Endothelial cell of umbilical vein (primary cell): Measurements from ENCODE around the gene LRRC7. TPM values are rescaled to one million over a fixed set of nuclear protein-coding genes. Genes with fewer than 3 reads are reported as not detected.

Experiments used
- BruUV-seq: library from RNA; stranded (reverse); fragments of 400-500 nt; replicated peaks from 2 replicates; lab custom pipeline; 2021; lab: Mats Ljungman, UMichigan
- CTCF ChIA-PET: fragments of 300-600, 350-600 bp; sonication (Branson Sonifier 250); formaldehyde crosslinking; loops from one replicate; lab custom pipeline; 2021; ENCODE audit warnings: antibody characterized with exemption, inconsistent platforms; lab: Charles Lee
- POLR2A ChIA-PET: fragments of 300-600, 350-600 bp; sonication (Branson Sonifier 250); formaldehyde crosslinking; loops from one replicate; lab custom pipeline; 2021; ENCODE audit warnings: antibody characterized with exemption, inconsistent platforms; lab: Charles Lee
- DNase-seq: peaks from one replicate; pipeline ENCODE4 v3.0.0-alpha.2; 2011; ENCODE audit warnings: low read depth, low spot score
- FAIRE-seq: peaks from 2 replicates; lab custom pipeline; 2011; peaks lifted over from hg19 to GRCh38; lab: Jason Lieb, UNC
- H2AFZ ChIP-seq: 2 replicates; pipeline ENCODE4 v1.6.0; 2012; ENCODE audit warnings: low read depth, low read length, control low read depth, inconsistent platforms
- H3K27ac ChIP-seq: 2 replicates; pipeline ENCODE4 v1.5.1; 2011; ENCODE audit warnings: low read depth, mild to moderate bottlenecking, control low read depth, low read length, moderate library complexity; ENCODE audit not compliant: insufficient read depth
- H3K27me3 ChIP-seq, 2 experiments: 2 replicates each; pipeline versions ENCODE4 v1.6.0 to v1.6.1; 2011; ENCODE audit warnings: low read length in 2 of 2, mixed read lengths in 1 of 2; ENCODE audit not compliant: control insufficient read depth in 2 of 2, insufficient read depth in 2 of 2
- H3K36me3 ChIP-seq, 2 experiments: 2 replicates in 1 of 2; 3 replicates in 1 of 2; pipeline ENCODE4 v1.5.1; 2011; ENCODE audit warnings: low read length in 2 of 2, mild to moderate bottlenecking in 1 of 2, moderate library complexity in 1 of 2; ENCODE audit not compliant: control insufficient read depth in 2 of 2, insufficient read depth in 2 of 2; ENCODE audit errors: extremely low read depth in 1 of 2
- H3K4me1 ChIP-seq: 3 replicates; pipeline ENCODE4 v1.5.1; 2011; ENCODE audit warnings: mild to moderate bottlenecking, low read length; ENCODE audit not compliant: control insufficient read depth, insufficient read depth; ENCODE audit errors: extremely low read depth
- H3K4me2 ChIP-seq: 2 replicates; pipeline ENCODE4 v1.6.1; 2011; ENCODE audit warnings: low read length, control low read depth, mixed read lengths; ENCODE audit not compliant: insufficient read depth
- H3K4me3 ChIP-seq, 3 experiments: fragments of 200-600 bp in 1 of 3; sonication (generic), shearing (Covaris generic) in 1 of 3; replicated peaks in 1 of 3; 2 replicates each; pipeline ENCODE4 v1.5.1; 2011 to 2016; ENCODE audit warnings: control low read depth in 3 of 3, low read length in 3 of 3, mild to moderate bottlenecking in 2 of 3, inconsistent platforms in 1 of 3, low read depth in 1 of 3, moderate library complexity in 1 of 3; ENCODE audit not compliant: insufficient read depth in 1 of 3
- H3K79me2 ChIP-seq: 2 replicates; pipeline ENCODE4 v1.6.0; 2012; ENCODE audit warnings: low read length, inconsistent platforms; ENCODE audit not compliant: control insufficient read depth, insufficient read depth
- H3K9ac ChIP-seq: replicated peaks from 2 replicates; pipeline ENCODE3; 2011; ENCODE audit warnings: low read length, control low read depth; ENCODE audit not compliant: insufficient read depth; ENCODE audit errors: extremely low read depth
- H3K9me1 ChIP-seq: replicated peaks from 3 replicates; pipeline ENCODE4 v1.6.0; 2011; ENCODE audit warnings: mild to moderate bottlenecking, low read length; ENCODE audit not compliant: control insufficient read depth, insufficient read depth; ENCODE audit errors: extremely low read depth
- H3K9me3 ChIP-seq: replicated peaks from 2 replicates; pipeline ENCODE4 v1.5.1; 2012; ENCODE audit warnings: low read length, inconsistent platforms; ENCODE audit not compliant: control insufficient read depth, insufficient read depth
- H4K20me1 ChIP-seq: replicated peaks from 2 replicates; pipeline ENCODE3; 2011; ENCODE audit warnings: mild to moderate bottlenecking, low read length; ENCODE audit not compliant: control insufficient read depth, insufficient read depth; ENCODE audit errors: extremely low read depth
- EZH2 ChIP-seq: IDR thresholded peaks from 2 replicates; pipeline ENCODE4 v1.6.1; 2012; ENCODE audit warnings: borderline replicate concordance, low read depth, mild to moderate bottlenecking, moderate library complexity, low read length, inconsistent platforms; ENCODE audit not compliant: severe bottlenecking
- FOS ChIP-seq: IDR thresholded peaks from 2 replicates; pipeline ENCODE4 v1.6.1; 2011; ENCODE audit warnings: mild to moderate bottlenecking, low read length, moderate library complexity, borderline replicate concordance; ENCODE audit not compliant: insufficient read depth
- GATA2 ChIP-seq: IDR thresholded peaks from 2 replicates; pipeline ENCODE4 v1.7.0; 2011; ENCODE audit warnings: low read depth, mild to moderate bottlenecking, moderate library complexity, mixed read lengths, low read length; ENCODE audit not compliant: insufficient read length, insufficient read depth
- JUN ChIP-seq: IDR thresholded peaks from 2 replicates; pipeline ENCODE4 v1.6.1; 2011; ENCODE audit warnings: borderline replicate concordance, low read depth; ENCODE audit not compliant: insufficient read length, insufficient read depth
- MYC ChIP-seq: IDR thresholded peaks from one replicate; pipeline ENCODE4 v1.6.1; 2011; ENCODE audit warnings: mild to moderate bottlenecking, low read depth, low read length
- POLR2A ChIP-seq: IDR thresholded peaks from 2 replicates; pipeline ENCODE4 v1.6.1; 2012; ENCODE audit warnings: low read depth, mild to moderate bottlenecking, control low read depth, low read length
- POLR2AphosphoS5 ChIP-seq: IDR thresholded peaks from 2 replicates; pipeline ENCODE4 v1.6.1; 2012; ENCODE audit warnings: low read depth, mild to moderate bottlenecking, control low read depth, low read length, moderate library complexity; ENCODE audit not compliant: insufficient read depth
- dilution Hi-C: fragments of 300-500 bp; cut with MboI; formaldehyde crosslinking; loops from one replicate; pipeline ENCODE4 v1.15.0; 2019; ENCODE audit warnings: low sequenced_read_pairs; ENCODE audit not compliant: extremely low pct_ligation_motif_present
- intact Hi-C: fragments of 100-400 bp; cut with micrococcal nuclease; formaldehyde crosslinking; loops from one replicate; pipeline ENCODE4 v1.10.0; 2022
- polyA plus RNA-seq, 4 experiments: library from polyadenylated mRNA; depleted of rRNA in 3 of 4; stranded (reverse) in 3 of 4; unstranded in 1 of 4; fragments of >200 nt; gene quantifications; 2 replicates each; pipeline versions ENCODE4 v1.2.1 to v1.2.3, GENCODE V29; 2011 to 2012; ENCODE audit warnings: missing spikeins in 1 of 4
- total RNA-seq: library from RNA; stranded (reverse); gene quantifications from 2 replicates; pipeline ENCODE4 v1.2.3, GENCODE V29; 2021
- TF ChIP-seq, protein P1 (sequence below), 2 donors: IDR thresholded peaks; 1 replicate in 1 of 2; 2 replicates in 1 of 2; pipeline ENCODE4 v1.5.1; 2011; ENCODE audit warnings: low read length in 2 of 2, mild to moderate bottlenecking in 2 of 2, moderate library complexity in 2 of 2, control low read depth in 1 of 2, inconsistent platforms in 1 of 2, low read depth in 1 of 2; ENCODE audit not compliant: insufficient read depth in 1 of 2; ENCODE audit errors: extremely low read depth in 1 of 2
- TF ChIP-seq, protein P2 (sequence below): IDR thresholded peaks from 2 replicates; pipeline ENCODE4 v1.6.1; 2011; ENCODE audit not compliant: insufficient read depth, insufficient read length

Gene LRRC7
- total and polyA plus RNA-seq, 2 donors (not counting 3 experiments of a cell fraction or from before 2014, with no cell fraction given): 0.11 to 0.58 TPM

DNA sequence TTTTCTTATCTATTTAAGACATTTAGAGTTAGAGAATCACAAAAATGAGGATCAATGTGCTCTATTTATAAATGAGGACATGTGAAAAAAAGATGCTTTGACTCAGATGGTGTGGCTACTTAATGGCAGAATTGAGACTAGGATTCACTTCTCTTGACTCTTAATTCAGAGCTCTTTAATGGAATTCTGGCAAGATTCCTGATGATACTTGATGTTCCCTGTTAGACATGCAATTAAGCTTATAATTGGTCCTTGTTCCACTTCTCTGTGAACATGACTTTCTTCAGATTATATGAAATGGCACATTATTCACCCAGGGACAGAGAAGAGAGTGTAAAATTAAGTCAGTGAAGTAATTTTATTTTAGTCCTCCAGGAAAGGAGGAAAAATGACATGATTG, 165.3 kb downstream of the LRRC7 start:
- DNase-seq (no peak), FAIRE-seq (no peak)
- intact Hi-C loops (loop anchor here (10.0 kb wide), 1 partner anchor 1378 kb away; no protein-coding TSS in a partner anchor), dilution Hi-C loops (no loop called here)
- Histone ChIP-seq H3K4me2 (no peak overlapping the region), H3K9me1 (no peaks in the 10 kb centered on the region), H3K27ac (no peak overlapping the region), H2AFZ (no peak overlapping the region), H3K27me3 (no peaks in the 10 kb centered on the region), H3K79me2 (no peaks in the 10 kb centered on the region), H3K4me1 (no peaks in the 10 kb centered on the region), H3K9me3 (no peaks in the 10 kb centered on the region), H4K20me1 (no peaks in the 10 kb centered on the region), H3K9ac (no peak overlapping the region), H3K4me3 (no peak overlapping the region), H3K36me3 (no peaks in the 10 kb centered on the region)
- POLR2A ChIA-PET: no interaction called here
- CTCF ChIA-PET: interaction anchor here (1.0 to 1.6 kb wide), 3 partner anchors 1128 to 1263 kb away, joined by 3 to 5 read pairs (median 4); no protein-coding TSS in a partner anchor
- no TSS peak for BruUV-seq
- no peak for TF ChIP-seq JUN
- no peak for TF ChIP-seq POLR2AphosphoS5
- no peak for TF ChIP-seq GATA2
- TF ChIP-seq FOS: no peak
- TF ChIP-seq, protein P1, sequence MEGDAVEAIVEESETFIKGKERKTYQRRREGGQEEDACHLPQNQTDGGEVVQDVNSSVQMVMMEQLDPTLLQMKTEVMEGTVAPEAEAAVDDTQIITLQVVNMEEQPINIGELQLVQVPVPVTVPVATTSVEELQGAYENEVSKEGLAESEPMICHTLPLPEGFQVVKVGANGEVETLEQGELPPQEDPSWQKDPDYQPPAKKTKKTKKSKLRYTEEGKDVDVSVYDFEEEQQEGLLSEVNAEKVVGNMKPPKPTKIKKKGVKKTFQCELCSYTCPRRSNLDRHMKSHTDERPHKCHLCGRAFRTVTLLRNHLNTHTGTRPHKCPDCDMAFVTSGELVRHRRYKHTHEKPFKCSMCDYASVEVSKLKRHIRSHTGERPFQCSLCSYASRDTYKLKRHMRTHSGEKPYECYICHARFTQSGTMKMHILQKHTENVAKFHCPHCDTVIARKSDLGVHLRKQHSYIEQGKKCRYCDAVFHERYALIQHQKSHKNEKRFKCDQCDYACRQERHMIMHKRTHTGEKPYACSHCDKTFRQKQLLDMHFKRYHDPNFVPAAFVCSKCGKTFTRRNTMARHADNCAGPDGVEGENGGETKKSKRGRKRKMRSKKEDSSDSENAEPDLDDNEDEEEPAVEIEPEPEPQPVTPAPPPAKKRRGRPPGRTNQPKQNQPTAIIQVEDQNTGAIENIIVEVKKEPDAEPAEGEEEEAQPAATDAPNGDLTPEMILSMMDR (IDR thresholded peaks at IDR 0.05; ENCODE audit: extremely low read depth in 1 of 2, insufficient read depth in 1 of 2, low read depth in 1 of 2, low read length in 2 of 2): no peak
- TF ChIP-seq MYC: no peak
- TF ChIP-seq, protein P2, sequence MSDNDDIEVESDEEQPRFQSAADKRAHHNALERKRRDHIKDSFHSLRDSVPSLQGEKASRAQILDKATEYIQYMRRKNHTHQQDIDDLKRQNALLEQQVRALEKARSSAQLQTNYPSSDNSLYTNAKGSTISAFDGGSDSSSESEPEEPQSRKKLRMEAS: no peak
- no peak for TF ChIP-seq POLR2A
- no peak for TF ChIP-seq EZH2
